H7 (cell line): ENCODE results near the gene YDJC. TPM values are rescaled to one million over a fixed set of nuclear protein-coding genes. Genes with fewer than 3 reads are reported as not detected.
"Not testable (repeated sequence)": the region's sequence is repeated elsewhere in the genome, so short reads cannot be mapped to it uniquely, and the experiment has no call there.

ENCODE experiments used
- DNase-seq: peaks from one replicate; pipeline ENCODE4 v3.0.0; 2012
- H3K27me3 ChIP-seq: 2 replicates; pipeline ENCODE4 v1.6.0; 2011; ENCODE audit warnings: mild to moderate bottlenecking, low read length; ENCODE audit not compliant: control insufficient read depth, insufficient read depth
- H3K36me3 ChIP-seq: replicated peaks from 2 replicates; pipeline ENCODE4 v1.5.1; 2011; ENCODE audit warnings: low read length; ENCODE audit not compliant: control insufficient read depth, insufficient read depth
- H3K4me3 ChIP-seq: 2 replicates; pipeline ENCODE4 v1.5.1; 2011; ENCODE audit warnings: low read depth, mild to moderate bottlenecking, control low read depth, low read length, moderate library complexity; ENCODE audit not compliant: insufficient read depth
- total RNA-seq: library from RNA; depleted of rRNA; stranded (reverse); fragments of >200 nt; shearing (Covaris generic); gene quantifications from 2 replicates; pipeline ENCODE4 v1.2.3, GENCODE V29; 2014

Gene YDJC
- total RNA-seq, 1 experiment from 2014 or later: 53.0 TPM

GRCh38 chr22:21613553-21614233 is 16.1 kb downstream of the YDJC start:
- Histone ChIP-seq H3K27me3 (no peaks in the 10 kb centered on the region), H3K4me3 (no peak overlapping the region), H3K36me3 (peaks cover 16% of the 10 kb centered on the region)
- peak; percentile 5 for DNase-seq

DNA sequence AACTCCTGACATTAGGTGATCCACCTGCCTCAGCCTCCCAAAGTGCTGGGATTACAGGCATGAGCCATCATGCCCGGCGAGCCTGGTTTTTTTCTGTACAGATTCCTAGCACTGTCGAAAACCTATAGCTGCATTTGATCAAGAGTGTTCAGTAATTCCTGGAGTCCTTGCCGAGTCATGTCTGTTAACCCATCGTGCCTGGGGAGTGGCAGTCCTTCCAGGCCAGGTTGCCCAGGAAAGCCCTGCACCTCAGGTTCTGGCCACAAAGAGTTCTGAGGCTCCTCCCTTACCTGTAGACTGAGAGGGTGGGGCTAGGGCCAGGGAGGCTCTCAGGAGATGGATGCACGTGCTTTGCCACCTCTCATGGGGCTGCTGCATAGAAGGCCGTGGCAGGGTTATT is 17.0 kb downstream of the YDJC start:
- peak; percentile 67 for DNase-seq
- Histone ChIP-seq H3K4me3 (no peak overlapping the region), H3K36me3 (peaks cover 16% of the 10 kb centered on the region), H3K27me3 (no peaks in the 10 kb centered on the region)

GRCh38 chr22:21611210-21611977 is 18.4 kb downstream of the YDJC start:
- Histone ChIP-seq H3K4me3 (no peak overlapping the region), H3K36me3 (peaks cover 16% of the 10 kb centered on the region), H3K27me3 (no peaks in the 10 kb centered on the region)
- peak; percentile 7 for DNase-seq

- H3K4me3 ChIP-seq, H3K27me3 ChIP-seq, DNase-seq: not testable (repeated sequence)
- peaks cover 17% of the 10 kb centered on the region for H3K36me3 ChIP-seq
These were observed 20.2 kb downstream of the YDJC start for GRCh38 chr22:21609556-21610157.

- no peaks in the 10 kb centered on the region for H3K27me3 ChIP-seq
- DNase-seq: no peak
- no peak overlapping the region for H3K4me3 ChIP-seq
- H3K36me3 ChIP-seq: peaks cover 8% of the 10 kb centered on the region
These were observed 23.0 kb downstream of the YDJC start for GRCh38 chr22:21606775-21607174.

DNA sequence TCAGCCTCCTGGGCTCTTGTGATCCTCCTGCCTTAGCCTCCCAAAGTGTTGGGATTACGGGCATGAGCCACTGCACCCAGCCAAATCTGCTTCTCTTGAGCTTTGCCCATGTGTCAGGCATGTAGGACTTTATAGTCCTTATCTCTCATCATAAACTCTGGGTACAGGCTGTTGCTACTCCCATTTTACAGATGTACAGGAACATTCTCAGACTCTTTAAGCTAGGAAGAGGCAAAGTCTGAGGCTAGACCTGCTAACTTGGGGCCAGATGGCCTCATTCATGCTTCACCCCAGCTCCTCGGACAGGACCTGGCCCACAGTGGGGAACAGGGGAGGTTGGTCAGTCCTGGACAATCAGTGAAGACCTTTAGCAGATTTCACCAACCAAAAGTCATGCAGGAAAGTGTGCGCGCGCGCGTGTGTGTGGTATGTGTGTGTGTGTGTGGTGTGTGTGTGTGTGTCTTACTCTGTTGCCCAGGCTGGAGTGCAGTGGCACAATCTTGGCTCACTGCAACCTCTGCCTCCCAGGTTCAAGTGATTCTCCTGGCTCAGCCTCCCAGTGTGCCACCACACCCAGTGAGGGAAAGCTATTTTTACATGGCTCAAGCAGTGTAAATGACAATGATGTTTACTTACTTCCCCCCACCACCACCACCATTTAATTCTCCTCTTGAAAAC is 23.8 kb downstream of the YDJC start:
- DNase-seq: no peak
- Histone ChIP-seq H3K36me3 (peaks cover 3% of the 10 kb centered on the region), H3K4me3 (no peak overlapping the region), H3K27me3 (no peaks in the 10 kb centered on the region)

DNA sequence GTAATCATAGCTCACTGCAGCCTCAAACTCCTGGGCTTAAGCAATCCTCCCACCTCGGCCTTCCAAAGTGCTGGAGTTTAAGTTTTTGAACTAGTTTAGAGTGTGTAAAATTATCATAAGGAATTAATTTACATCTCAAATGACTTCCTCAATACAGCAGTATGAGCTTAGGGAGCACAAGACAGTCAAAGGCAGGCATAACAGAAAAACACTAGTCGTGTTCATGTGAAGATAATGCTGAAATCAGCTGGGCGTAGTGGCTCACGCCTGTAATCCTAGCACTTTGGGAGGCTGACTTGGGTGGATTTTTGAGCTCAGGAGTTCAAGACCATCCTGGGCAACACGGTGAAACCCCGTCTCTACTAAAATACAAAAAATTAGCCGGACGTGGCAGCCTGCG is 25.8 kb downstream of the YDJC start:
- no peaks in the 10 kb centered on the region for H3K27me3 ChIP-seq
- H3K36me3 ChIP-seq: peaks cover 1% of the 10 kb centered on the region; the same call in 1 of the 2 replicates
- no peak for DNase-seq
- no peak overlapping the region for H3K4me3 ChIP-seq

- Histone ChIP-seq H3K27me3 (no peaks in the 10 kb centered on the region), H3K4me3 (no peak overlapping the region), H3K36me3 (peaks cover 1% of the 10 kb centered on the region; the same call in 1 of the 2 replicates)
- no peak for DNase-seq
These were observed 27.2 kb downstream of the YDJC start for GRCh38 chr22:21602579-21602978.

DNA sequence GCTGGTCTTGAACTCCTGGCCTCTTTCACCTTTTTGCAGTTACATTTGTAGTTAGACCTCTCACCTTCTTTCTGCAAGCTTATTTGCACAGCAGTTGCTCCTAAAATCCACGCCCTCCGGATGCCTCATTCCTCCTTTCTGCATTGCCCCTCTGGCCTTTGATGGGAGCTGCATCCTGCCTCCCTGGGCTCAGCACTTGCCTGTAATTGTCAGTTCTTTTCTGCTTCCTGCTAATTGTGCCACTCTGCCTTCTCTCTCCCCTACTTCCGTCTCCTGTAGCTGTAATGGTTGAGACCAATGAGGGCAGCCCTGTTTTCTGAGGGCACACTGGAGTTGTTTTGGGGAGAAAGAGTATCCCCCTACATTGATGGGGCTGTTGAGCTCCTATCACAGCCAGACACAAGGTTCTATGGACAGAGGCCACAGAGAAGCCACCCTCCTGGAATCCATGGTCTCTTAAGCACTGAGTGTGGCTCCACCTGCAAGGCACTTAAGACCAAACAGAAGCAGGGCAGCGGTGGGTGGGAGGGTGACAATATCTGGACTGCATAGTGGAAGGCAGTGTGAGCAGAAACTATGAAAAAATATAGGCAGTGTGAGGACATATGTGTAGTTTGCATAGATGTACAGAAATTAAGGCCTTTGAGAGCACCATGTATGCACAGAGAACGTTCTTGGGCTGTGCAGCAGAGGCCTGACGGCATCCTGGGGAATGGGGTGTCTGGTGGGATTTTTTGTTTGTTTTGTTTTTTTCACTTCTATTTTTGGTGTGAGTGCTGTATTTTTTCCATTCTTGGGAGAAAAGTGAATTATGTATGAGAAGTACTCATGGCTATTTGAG is 30.5 kb downstream of the YDJC start:
- Histone ChIP-seq H3K36me3 (peaks cover 8% of the 10 kb centered on the region), H3K27me3 (no peaks in the 10 kb centered on the region), H3K4me3 (no peak overlapping the region)
- no peak for DNase-seq

- H3K36me3 ChIP-seq: peaks cover 14% of the 10 kb centered on the region
These were observed 31.5 kb downstream of the YDJC start for GRCh38 chr22:21598302-21598701.

GRCh38 chr22:21596356-21597135 is 33.3 kb downstream of the YDJC start:
- H3K4me3 ChIP-seq, H3K27me3 ChIP-seq, DNase-seq: not testable (repeated sequence)
- H3K36me3 ChIP-seq: peaks cover 20% of the 10 kb centered on the region

More at GRCh38 chr22:21598302-21598701, 31.5 kb downstream of the YDJC start:
- no peak for DNase-seq
- Histone ChIP-seq H3K4me3 (no peak overlapping the region), H3K27me3 (no peaks in the 10 kb centered on the region)

DNA sequence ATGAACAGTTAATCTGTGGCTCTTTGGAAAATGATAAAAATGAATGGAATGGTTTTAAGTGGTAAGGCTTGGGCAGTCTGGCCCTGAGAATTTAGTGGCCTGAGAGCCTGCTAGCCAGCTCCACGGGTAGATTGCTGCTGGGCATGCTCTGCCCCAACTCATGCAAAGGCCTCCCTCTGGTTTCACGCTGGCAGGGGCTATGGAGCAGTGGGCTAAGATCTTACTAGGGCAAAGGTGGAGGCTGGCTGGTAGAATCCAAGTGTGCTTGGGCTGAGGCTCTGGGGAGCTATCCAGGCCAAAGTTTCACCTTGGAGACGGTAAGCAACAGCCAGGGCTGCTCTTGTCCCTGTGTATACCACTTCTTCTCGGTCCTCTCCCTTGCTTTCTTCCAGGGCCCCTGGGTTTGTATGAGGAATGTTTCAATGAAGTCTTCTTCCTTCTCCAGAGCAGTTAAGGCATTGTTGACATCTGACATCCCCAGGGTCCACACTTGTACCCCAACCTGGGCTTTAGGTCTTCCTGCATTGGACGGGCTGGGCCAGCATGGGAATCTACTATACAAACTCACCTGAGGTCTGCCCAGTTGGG is 34.9 kb downstream of the YDJC start:
- Histone ChIP-seq H3K4me3 (no peak overlapping the region), H3K27me3 (no peaks in the 10 kb centered on the region), H3K36me3 (peaks cover 20% of the 10 kb centered on the region)
- no peak for DNase-seq
